NOMO-1 treated with dmso at 0.1 percent for 144 hours (cell line): ENCODE measurements around the gene SPEF1.

Experiments used
- DNase-seq: peaks from one replicate; lab custom pipeline; 2025; ENCODE audit not compliant: unreplicated experiment; lab: John Stamatoyannopoulos, UW

The SPEF1 gene

GRCh38 chr20:3767427-3768341 lies 13.6 kb downstream of the SPEF1 start, which contains the start of gene ADISSP:
ADISSP (minus strand) TSS chr20:3767753; CDS start chr20:3760100, 7,653 bp downstream.
- peak; percentile 98 for DNase-seq

GRCh38 chr20:3767110-3767426 lies 14.2 kb downstream of the SPEF1 start:
- DNase-seq, result no peak

GRCh38 chr20:3766422-3767109 lies 14.7 kb downstream of the SPEF1 start:
- DNase-seq, result no peak

- DNase-seq, result no peak
Observed at GRCh38 chr20:3765171-3765882, 15.9 kb downstream of the SPEF1 start.

- no peak for DNase-seq
Observed at GRCh38 chr20:3764659-3765058, 16.6 kb downstream of the SPEF1 start.

GRCh38 chr20:3763671-3764601 lies 17.3 kb downstream of the SPEF1 start:
- DNase-seq, result no peak

- no peak for DNase-seq
Observed at GRCh38 chr20:3760655-3761348, 20.4 kb downstream of the SPEF1 start.

GRCh38 chr20:3759884-3760283 lies 21.4 kb downstream of the SPEF1 start:
- no peak for DNase-seq

- no peak for DNase-seq
Observed at GRCh38 chr20:3759316-3759823, 21.9 kb downstream of the SPEF1 start.

- DNase-seq, result no peak
Observed at GRCh38 chr20:3758566-3758965, 22.7 kb downstream of the SPEF1 start.

GRCh38 chr20:3757268-3757667 lies 24.0 kb downstream of the SPEF1 start:
- no peak for DNase-seq

- DNase-seq, result no peak
Observed at GRCh38 chr20:3755814-3756480, 25.3 kb downstream of the SPEF1 start.

- DNase-seq, result no peak
Observed at GRCh38 chr20:3755269-3755668, 26.0 kb downstream of the SPEF1 start.

- DNase-seq, result no peak
Observed at GRCh38 chr20:3754276-3754630, 27.0 kb downstream of the SPEF1 start.

- no peak for DNase-seq
Observed at GRCh38 chr20:3753501-3754275, 27.6 kb downstream of the SPEF1 start.

- DNase-seq, result no peak
Observed at GRCh38 chr20:3753098-3753497, 28.1 kb downstream of the SPEF1 start.

GRCh38 chr20:3752386-3752759 lies 28.9 kb downstream of the SPEF1 start:
- DNase-seq, result no peak

- DNase-seq, result no peak
Observed at GRCh38 chr20:3751675-3752385, 29.4 kb downstream of the SPEF1 start.
